SH-SY5Y (cell line): ENCODE measurements around the gene TNS1.

Experiments
- GATA2 ChIP-seq: IDR thresholded peaks from 2 replicates; pipeline ENCODE4 v1.6.1; 2011; ENCODE audit warnings: mild to moderate bottlenecking, low read depth, low read length
- GATA3 ChIP-seq: IDR thresholded peaks from 2 replicates; pipeline ENCODE4 v1.6.1; 2011; ENCODE audit warnings: low read depth, mild to moderate bottlenecking, low read length, moderate library complexity

GRCh38 chr2:217951521-217952247 is 51.1 kb downstream of the TNS1 start:
- no peak for TF ChIP-seq GATA3
- TF ChIP-seq GATA2: no peak
